ENCODE results near the gene CP. TPM values are rescaled to one million over a fixed set of nuclear protein-coding genes. Genes with fewer than 3 reads are reported as not detected.

Gene CP
- total RNA-seq, 1 donor from 2014 or later, result 0.48 TPM

DNA sequence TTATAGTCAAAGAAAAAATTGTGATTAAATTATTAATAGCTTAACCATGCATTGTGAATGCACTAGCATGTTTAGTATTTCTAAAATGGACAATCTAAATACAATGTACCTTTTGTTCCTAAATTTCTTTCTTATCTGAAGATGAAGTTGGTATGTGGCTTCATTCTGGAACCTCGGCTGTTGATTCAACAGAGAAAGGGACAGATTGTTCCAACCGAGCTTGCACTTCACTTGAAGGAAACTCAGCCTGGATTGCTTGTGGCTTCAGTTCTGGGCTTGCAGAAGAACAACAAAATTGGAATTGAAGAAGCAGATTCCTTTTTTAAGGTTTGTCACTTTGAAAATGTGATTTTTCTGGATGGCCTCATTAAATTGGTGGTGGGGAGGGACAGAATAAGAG lies 59.6 kb downstream of the CP start:
- no peaks in the 10 kb centered on the region for H3K27me3 ChIP-seq (ENCODE audit: insufficient read depth, low read length)
- no peaks in the 10 kb centered on the region for H3K79me2 ChIP-seq (ENCODE audit: insufficient read depth, low read length)
- no peak overlapping the region for H3K27ac Mint-ChIP-seq (ENCODE audit: unreplicated experiment)
- peaks cover 12% of the 10 kb centered on the region for H3K36me3 Mint-ChIP-seq (ENCODE audit: low read depth, unreplicated experiment)
- H3K36me3 ChIP-seq (ENCODE audit: insufficient read depth, low read length), result peaks cover 14% of the 10 kb centered on the region
- no peak overlapping the region for H3K9ac ChIP-seq (ENCODE audit: low read length)
- no peak overlapping the region for H3K4me2 ChIP-seq (ENCODE audit: low read length)
- DNase-seq (ENCODE audit: low read depth) (no peak), FAIRE-seq (no peak)
- no peak overlapping the region for H3K4me3 Mint-ChIP-seq (ENCODE audit: unreplicated experiment)
- H3K9me3 ChIP-seq (ENCODE audit: insufficient read depth, low read depth, low read length), result no peaks in the 10 kb centered on the region
- TF ChIP-seq, protein P1, sequence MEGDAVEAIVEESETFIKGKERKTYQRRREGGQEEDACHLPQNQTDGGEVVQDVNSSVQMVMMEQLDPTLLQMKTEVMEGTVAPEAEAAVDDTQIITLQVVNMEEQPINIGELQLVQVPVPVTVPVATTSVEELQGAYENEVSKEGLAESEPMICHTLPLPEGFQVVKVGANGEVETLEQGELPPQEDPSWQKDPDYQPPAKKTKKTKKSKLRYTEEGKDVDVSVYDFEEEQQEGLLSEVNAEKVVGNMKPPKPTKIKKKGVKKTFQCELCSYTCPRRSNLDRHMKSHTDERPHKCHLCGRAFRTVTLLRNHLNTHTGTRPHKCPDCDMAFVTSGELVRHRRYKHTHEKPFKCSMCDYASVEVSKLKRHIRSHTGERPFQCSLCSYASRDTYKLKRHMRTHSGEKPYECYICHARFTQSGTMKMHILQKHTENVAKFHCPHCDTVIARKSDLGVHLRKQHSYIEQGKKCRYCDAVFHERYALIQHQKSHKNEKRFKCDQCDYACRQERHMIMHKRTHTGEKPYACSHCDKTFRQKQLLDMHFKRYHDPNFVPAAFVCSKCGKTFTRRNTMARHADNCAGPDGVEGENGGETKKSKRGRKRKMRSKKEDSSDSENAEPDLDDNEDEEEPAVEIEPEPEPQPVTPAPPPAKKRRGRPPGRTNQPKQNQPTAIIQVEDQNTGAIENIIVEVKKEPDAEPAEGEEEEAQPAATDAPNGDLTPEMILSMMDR (IDR thresholded peaks at IDR 0.05; ENCODE audit: insufficient read depth, low read depth, low read length), result no peak
- no peak for TF ChIP-seq EZH2 (IDR thresholded peaks at IDR 0.05; ENCODE audit: insufficient read depth, low read length)
- H3K4me1 ChIP-seq (ENCODE audit: insufficient read depth, low read length), result no peaks in the 10 kb centered on the region
- no peak overlapping the region for H3K27ac ChIP-seq (ENCODE audit: low read depth, low read length)
- no peaks in the 10 kb centered on the region for H3K4me1 Mint-ChIP-seq (ENCODE audit: low read depth, unreplicated experiment)
- H4K20me1 ChIP-seq (ENCODE audit: insufficient read depth, low read length), result no peaks in the 10 kb centered on the region
- no peaks in the 10 kb centered on the region for H3K27me3 Mint-ChIP-seq (ENCODE audit: low read depth, unreplicated experiment)
- no peaks in the 10 kb centered on the region for H3K9me3 Mint-ChIP-seq (ENCODE audit: unreplicated experiment)
- H2AFZ ChIP-seq (ENCODE audit: low read depth, low read length), result no peak overlapping the region
- no peak overlapping the region for H3K4me3 ChIP-seq (ENCODE audit: insufficient read depth, low read depth, low read length)

DNA sequence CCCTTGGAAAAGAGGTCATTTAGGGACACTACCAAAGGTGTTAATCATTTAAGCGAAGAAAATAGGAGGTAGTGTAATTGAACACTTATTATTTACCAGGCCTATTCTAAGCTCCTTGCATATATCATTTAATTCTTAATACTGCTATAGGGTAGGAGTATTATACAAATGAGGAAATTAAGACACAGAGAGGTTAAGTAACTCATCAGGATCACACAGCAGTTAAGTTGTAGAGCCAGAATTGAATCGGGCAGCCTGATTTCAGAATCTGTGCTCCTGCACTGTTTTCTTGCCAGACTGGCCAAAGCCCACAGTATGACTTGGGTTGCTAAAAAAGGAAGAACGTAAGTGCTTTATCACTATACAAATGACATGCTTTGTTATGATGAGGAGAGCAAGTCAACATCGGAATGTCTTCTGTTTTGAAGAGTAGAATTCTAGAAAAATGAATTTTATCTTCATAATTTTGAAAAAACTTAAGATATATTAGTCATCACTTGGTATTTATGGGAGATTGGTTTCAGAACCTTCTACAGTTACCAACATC lies 60.8 kb downstream of the CP start:
- TF ChIP-seq EZH2 (IDR thresholded peaks at IDR 0.05; ENCODE audit: insufficient read depth, low read length), result no peak
- TF ChIP-seq, protein P1 (IDR thresholded peaks at IDR 0.05; ENCODE audit: insufficient read depth, low read depth, low read length), result no peak

DNA sequence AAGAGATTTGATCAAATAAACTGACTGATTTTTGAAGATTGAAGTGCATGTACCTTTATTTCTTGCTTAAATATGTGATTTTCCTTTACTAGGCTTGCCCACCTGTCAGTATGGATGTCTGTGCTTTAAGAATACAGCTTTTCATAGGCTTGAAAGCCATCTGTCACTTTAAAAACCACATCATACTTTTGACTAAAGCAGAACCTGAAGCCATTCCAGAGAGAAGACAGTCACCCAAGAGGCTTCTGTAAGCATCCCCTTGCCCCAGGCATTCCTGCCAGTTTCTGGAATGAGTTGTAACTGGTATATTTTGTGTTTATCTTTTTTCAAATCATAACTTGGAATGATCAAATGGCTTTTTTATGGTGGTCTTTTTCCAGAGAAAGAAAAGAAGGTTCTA lies 68.2 kb downstream of the CP start:
- no peak for TF ChIP-seq EZH2 (IDR thresholded peaks at IDR 0.05; ENCODE audit: insufficient read depth, low read length)
- TF ChIP-seq, protein P1 (IDR thresholded peaks at IDR 0.05; ENCODE audit: insufficient read depth, low read depth, low read length), result no peak
- Mint-ChIP-seq H3K4me3 (ENCODE audit: unreplicated experiment) (no peak overlapping the region), H3K36me3 (ENCODE audit: low read depth, unreplicated experiment) (peaks cover 11% of the 10 kb centered on the region), H3K4me1 (ENCODE audit: low read depth, unreplicated experiment) (peaks cover 19% of the 10 kb centered on the region), H3K27me3 (ENCODE audit: low read depth, unreplicated experiment) (peaks cover 4% of the 10 kb centered on the region), H3K27ac (ENCODE audit: unreplicated experiment) (no peak overlapping the region), H3K9me3 (ENCODE audit: unreplicated experiment) (no peaks in the 10 kb centered on the region)
- Histone ChIP-seq H3K9me3 (ENCODE audit: insufficient read depth, low read depth, low read length) (no peaks in the 10 kb centered on the region), H3K4me3 (ENCODE audit: insufficient read depth, low read depth, low read length) (no peak overlapping the region), H2AFZ (ENCODE audit: low read depth, low read length) (no peak overlapping the region), H3K4me1 (ENCODE audit: insufficient read depth, low read length) (peaks cover 8% of the 10 kb centered on the region), H3K27me3 (ENCODE audit: insufficient read depth, low read length) (no peaks in the 10 kb centered on the region), H3K36me3 (ENCODE audit: insufficient read depth, low read length) (peaks cover 15% of the 10 kb centered on the region), H4K20me1 (ENCODE audit: insufficient read depth, low read length) (no peaks in the 10 kb centered on the region), H3K27ac (ENCODE audit: low read depth, low read length) (no peak overlapping the region), H3K4me2 (ENCODE audit: low read length) (no peak overlapping the region), H3K9ac (ENCODE audit: low read length) (no peak overlapping the region), H3K79me2 (ENCODE audit: insufficient read depth, low read length) (no peaks in the 10 kb centered on the region)
- DNase-seq (ENCODE audit: low read depth) (no peak), FAIRE-seq (no peak)

More for the DNA sequence above, 60.8 kb downstream of the CP start:
- no peaks in the 10 kb centered on the region for H4K20me1 ChIP-seq (ENCODE audit: insufficient read depth, low read length)
- peaks cover 14% of the 10 kb centered on the region for H3K36me3 ChIP-seq (ENCODE audit: insufficient read depth, low read length)
- no peak overlapping the region for H3K9ac ChIP-seq (ENCODE audit: low read length)
- Mint-ChIP-seq H3K9me3 (ENCODE audit: unreplicated experiment) (no peaks in the 10 kb centered on the region), H3K4me3 (ENCODE audit: unreplicated experiment) (no peak overlapping the region), H3K4me1 (ENCODE audit: low read depth, unreplicated experiment) (no peaks in the 10 kb centered on the region), H3K27me3 (ENCODE audit: low read depth, unreplicated experiment) (no peaks in the 10 kb centered on the region), H3K36me3 (ENCODE audit: low read depth, unreplicated experiment) (peaks cover 10% of the 10 kb centered on the region), H3K27ac (ENCODE audit: unreplicated experiment) (no peak overlapping the region)
- no peak overlapping the region for H2AFZ ChIP-seq (ENCODE audit: low read depth, low read length)
- no peaks in the 10 kb centered on the region for H3K27me3 ChIP-seq (ENCODE audit: insufficient read depth, low read length)
- no peaks in the 10 kb centered on the region for H3K9me3 ChIP-seq (ENCODE audit: insufficient read depth, low read depth, low read length)
- H3K4me3 ChIP-seq (ENCODE audit: insufficient read depth, low read depth, low read length), result no peak overlapping the region
- H3K4me1 ChIP-seq (ENCODE audit: insufficient read depth, low read length), result no peaks in the 10 kb centered on the region
- FAIRE-seq, result no peak
- no peaks in the 10 kb centered on the region for H3K79me2 ChIP-seq (ENCODE audit: insufficient read depth, low read length)
- H3K27ac ChIP-seq (ENCODE audit: low read depth, low read length), result no peak overlapping the region
- no peak overlapping the region for H3K4me2 ChIP-seq (ENCODE audit: low read length)
- no peak for DNase-seq (ENCODE audit: low read depth)

All from astrocyte (in vitro differentiated cells and primary cell).